Neural cell (in vitro differentiated cells): ENCODE results near the gene COL9A1. TPM values are rescaled to one million over a fixed set of nuclear protein-coding genes. Genes with fewer than 3 reads are reported as not detected.
A peak's percentile ranks its signal among the peaks of the same experiment; 100 is the strongest.

Experiments used
- H2AFZ ChIP-seq: fragments of 200-600, 300-800 bp; sonication (generic), shearing (Covaris generic); 2 replicates; pipeline ENCODE4 v1.6.0; 2014; ENCODE audit warnings: low read depth, mild to moderate bottlenecking, antibody characterized with exemption, low read length, moderate library complexity
- H3F3A ChIP-seq: fragments of 200-600 bp; shearing (Covaris generic); 2 replicates; pipeline ENCODE4 v1.6.1; 2016; ENCODE audit warnings: mild to moderate bottlenecking, moderate library complexity, mixed read lengths, antibody characterized with exemption, low read length; ENCODE audit not compliant: insufficient read depth, poor library complexity, severe bottlenecking
- H3K27ac ChIP-seq: fragments of 200-600, 300-800 bp; sonication (generic), shearing (Covaris generic); 2 replicates; pipeline ENCODE4 v1.5.1; 2014; ENCODE audit warnings: mild to moderate bottlenecking, low read length, moderate library complexity
- H3K27me3 ChIP-seq: fragments of 300-800, 200-600 bp; sonication (generic), shearing (Covaris generic); 2 replicates; pipeline ENCODE4 v1.6.0; 2014; ENCODE audit warnings: mild to moderate bottlenecking, low read depth, low read length, moderate library complexity; ENCODE audit not compliant: insufficient read depth
- H3K36me3 ChIP-seq: fragments of 300-800, 200-600 bp; sonication (generic), shearing (Covaris generic); 2 replicates; pipeline ENCODE4 v1.5.1; 2014; ENCODE audit warnings: mild to moderate bottlenecking, antibody characterized with exemption, low read length, moderate library complexity; ENCODE audit not compliant: insufficient read depth
- H3K4me2 ChIP-seq: fragments of 300-800, 200-600 bp; sonication (generic), shearing (Covaris generic); 2 replicates; pipeline ENCODE4 v1.6.0; 2014; ENCODE audit warnings: mild to moderate bottlenecking, low read length
- H3K4me3 ChIP-seq: fragments of 300-800, 200-600 bp; sonication (generic), shearing (Covaris generic); 2 replicates; pipeline ENCODE4 v1.5.1; 2014; ENCODE audit warnings: mild to moderate bottlenecking, low read length, moderate library complexity
- H3K79me2 ChIP-seq: fragments of 200-600 bp; shearing (Covaris generic); replicated peaks from 2 replicates; pipeline ENCODE4 v1.6.0; 2014; ENCODE audit warnings: mild to moderate bottlenecking, low read length, moderate library complexity; ENCODE audit not compliant: insufficient read depth
- H3K9ac ChIP-seq: fragments of 300-800, 200-600 bp; sonication (generic), shearing (Covaris generic); 2 replicates; pipeline ENCODE4 v1.6.1; 2016; ENCODE audit warnings: mild to moderate bottlenecking, low read length, mixed read lengths
- H3K9me2 ChIP-seq: fragments of 200-600 bp; shearing (Covaris generic); 2 replicates; pipeline ENCODE4 v1.6.1; 2016; ENCODE audit warnings: mild to moderate bottlenecking, low read length, mixed read lengths; ENCODE audit not compliant: insufficient read depth
- H3K9me3 ChIP-seq: fragments of 200-600, 300-800 bp; sonication (generic), shearing (Covaris generic); 2 replicates; pipeline ENCODE4 v1.6.1; 2016; ENCODE audit warnings: mild to moderate bottlenecking, mixed run types, low read length, moderate library complexity, mixed read lengths
- H4K20me1 ChIP-seq: fragments of 200-600 bp; shearing (Covaris generic); 2 replicates; pipeline ENCODE4 v1.6.1; 2016; ENCODE audit warnings: mild to moderate bottlenecking, mixed run types; ENCODE audit not compliant: insufficient read depth
- CTCF ChIP-seq: fragments of 450-650 bp; IDR thresholded peaks from 2 replicates; pipeline ENCODE4 v1.5.1; 2014; ENCODE audit warnings: antibody characterized with exemption, mild to moderate bottlenecking, moderate library complexity; ENCODE audit not compliant: poor library complexity, severe bottlenecking
- EP300 ChIP-seq: fragments of 450-650 bp; conservative IDR thresholded peaks from 2 replicates; pipeline ENCODE4 v1.6.1; 2014; ENCODE audit warnings: antibody characterized with exemption, mild to moderate bottlenecking, moderate library complexity; ENCODE audit not compliant: poor library complexity, severe bottlenecking
- EZH2 ChIP-seq: fragments of 200-600, 300-800 bp; shearing (Covaris generic), sonication (generic); IDR thresholded peaks from 2 replicates; pipeline ENCODE4 v1.6.1; 2014; ENCODE audit warnings: antibody characterized with exemption, low read length, borderline replicate concordance, mild to moderate bottlenecking; ENCODE audit not compliant: insufficient read depth, poor library complexity, severe bottlenecking
- MXI1 ChIP-seq: fragments of 450-650 bp; conservative IDR thresholded peaks from 2 replicates; pipeline ENCODE4 v1.6.1; 2014; ENCODE audit warnings: antibody characterized with exemption, mild to moderate bottlenecking; ENCODE audit not compliant: poor library complexity, severe bottlenecking
- POLR2AphosphoS5 ChIP-seq: IDR thresholded peaks from 2 replicates; pipeline ENCODE4 v1.6.1; 2012
- RAD21 ChIP-seq: fragments of 450-650 bp; conservative IDR thresholded peaks from 2 replicates; pipeline ENCODE4 v1.6.1; 2014; ENCODE audit warnings: antibody characterized with exemption, mild to moderate bottlenecking, moderate library complexity
- SMC3 ChIP-seq: fragments of 450-650 bp; conservative IDR thresholded peaks from 2 replicates; pipeline ENCODE4 v1.6.1; 2014; ENCODE audit warnings: antibody characterized with exemption, mild to moderate bottlenecking, moderate library complexity; ENCODE audit not compliant: poor library complexity
- TAF1 ChIP-seq: IDR thresholded peaks from 2 replicates; pipeline ENCODE4 v1.6.1; 2012; ENCODE audit warnings: low read depth
- polyA plus RNA-seq: library from polyadenylated mRNA; depleted of rRNA; stranded (reverse); fragments of >200 nt; gene quantifications from 2 replicates; pipeline ENCODE4 v1.2.3, GENCODE V29; 2014
- TF ChIP-seq, protein P1 (sequence below): IDR thresholded peaks from 2 replicates; pipeline ENCODE4 v1.6.1; 2012; ENCODE audit warnings: borderline replicate concordance

The COL9A1 gene
- polyA plus RNA-seq, 1 donor from 2014 or later: 1.0 TPM

- no peaks in the 10 kb centered on the region for H3K9me3 ChIP-seq
- H3K79me2 ChIP-seq: no peaks in the 10 kb centered on the region
- H3K36me3 ChIP-seq: no peaks in the 10 kb centered on the region
- H2AFZ ChIP-seq: no peak overlapping the region
- no peaks in the 10 kb centered on the region for H3K9me2 ChIP-seq
- no peak for TF ChIP-seq RAD21
- no peak for TF ChIP-seq POLR2AphosphoS5
- no peak for TF ChIP-seq TAF1
- no peak for TF ChIP-seq EP300
- TF ChIP-seq, protein P1, sequence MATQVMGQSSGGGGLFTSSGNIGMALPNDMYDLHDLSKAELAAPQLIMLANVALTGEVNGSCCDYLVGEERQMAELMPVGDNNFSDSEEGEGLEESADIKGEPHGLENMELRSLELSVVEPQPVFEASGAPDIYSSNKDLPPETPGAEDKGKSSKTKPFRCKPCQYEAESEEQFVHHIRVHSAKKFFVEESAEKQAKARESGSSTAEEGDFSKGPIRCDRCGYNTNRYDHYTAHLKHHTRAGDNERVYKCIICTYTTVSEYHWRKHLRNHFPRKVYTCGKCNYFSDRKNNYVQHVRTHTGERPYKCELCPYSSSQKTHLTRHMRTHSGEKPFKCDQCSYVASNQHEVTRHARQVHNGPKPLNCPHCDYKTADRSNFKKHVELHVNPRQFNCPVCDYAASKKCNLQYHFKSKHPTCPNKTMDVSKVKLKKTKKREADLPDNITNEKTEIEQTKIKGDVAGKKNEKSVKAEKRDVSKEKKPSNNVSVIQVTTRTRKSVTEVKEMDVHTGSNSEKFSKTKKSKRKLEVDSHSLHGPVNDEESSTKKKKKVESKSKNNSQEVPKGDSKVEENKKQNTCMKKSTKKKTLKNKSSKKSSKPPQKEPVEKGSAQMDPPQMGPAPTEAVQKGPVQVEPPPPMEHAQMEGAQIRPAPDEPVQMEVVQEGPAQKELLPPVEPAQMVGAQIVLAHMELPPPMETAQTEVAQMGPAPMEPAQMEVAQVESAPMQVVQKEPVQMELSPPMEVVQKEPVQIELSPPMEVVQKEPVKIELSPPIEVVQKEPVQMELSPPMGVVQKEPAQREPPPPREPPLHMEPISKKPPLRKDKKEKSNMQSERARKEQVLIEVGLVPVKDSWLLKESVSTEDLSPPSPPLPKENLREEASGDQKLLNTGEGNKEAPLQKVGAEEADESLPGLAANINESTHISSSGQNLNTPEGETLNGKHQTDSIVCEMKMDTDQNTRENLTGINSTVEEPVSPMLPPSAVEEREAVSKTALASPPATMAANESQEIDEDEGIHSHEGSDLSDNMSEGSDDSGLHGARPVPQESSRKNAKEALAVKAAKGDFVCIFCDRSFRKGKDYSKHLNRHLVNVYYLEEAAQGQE: no peak
- no peak for TF ChIP-seq MXI1
- no peaks in the 10 kb centered on the region for H3F3A ChIP-seq
- H3K27ac ChIP-seq: no peak overlapping the region
- H3K4me2 ChIP-seq: no peak overlapping the region
- H3K27me3 ChIP-seq: peaks cover 8% of the 10 kb centered on the region
- H3K4me3 ChIP-seq: no peak overlapping the region
- H3K9ac ChIP-seq: no peak overlapping the region
- H4K20me1 ChIP-seq: no peaks in the 10 kb centered on the region
These were observed 38.6 kb downstream of the COL9A1 start for GRCh38 chr6:70264306-70264705.

- no peaks in the 10 kb centered on the region for H3K27me3 ChIP-seq
- no peak overlapping the region for H3K4me3 ChIP-seq
- H3K27ac ChIP-seq: no peak overlapping the region
- no peaks in the 10 kb centered on the region for H3K9me2 ChIP-seq
- H3K36me3 ChIP-seq: no peaks in the 10 kb centered on the region
- H3K9ac ChIP-seq: no peak overlapping the region
- H3K9me3 ChIP-seq: no peaks in the 10 kb centered on the region
- no peaks in the 10 kb centered on the region for H3F3A ChIP-seq
- TF ChIP-seq, protein P1: peak; percentile 16
- no peak for TF ChIP-seq SMC3
- no peaks in the 10 kb centered on the region for H4K20me1 ChIP-seq
- no peak overlapping the region for H2AFZ ChIP-seq
- no peaks in the 10 kb centered on the region for H3K79me2 ChIP-seq
- H3K4me2 ChIP-seq: no peak overlapping the region
These were observed 44.4 kb downstream of the COL9A1 start for GRCh38 chr6:70258483-70258882.

DNA sequence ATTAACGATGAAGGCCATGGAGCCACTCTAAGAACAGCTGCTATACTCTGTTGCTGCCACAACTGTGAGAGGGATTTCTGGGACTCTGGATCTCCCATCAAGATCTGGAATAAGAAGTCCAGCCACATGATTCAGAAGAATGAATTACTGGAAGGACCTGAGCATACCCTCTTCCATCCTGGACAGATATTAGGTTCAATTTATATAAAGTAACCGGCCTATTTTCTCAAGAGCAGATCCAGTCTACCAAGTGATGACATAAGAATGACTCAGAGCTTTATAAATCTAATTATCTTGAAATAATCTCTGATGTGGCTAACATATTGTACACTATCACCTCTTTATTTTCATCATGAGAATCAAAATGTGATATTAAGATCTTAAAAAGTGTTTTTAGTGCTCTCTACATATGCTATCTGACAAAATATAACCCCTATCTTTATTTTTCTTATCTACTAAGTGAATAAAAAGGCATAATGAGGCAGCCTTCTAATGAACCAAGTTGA is 45.1 kb downstream of the COL9A1 start:
- Histone ChIP-seq H4K20me1 (no peaks in the 10 kb centered on the region), H3F3A (no peaks in the 10 kb centered on the region), H3K9me3 (no peaks in the 10 kb centered on the region), H3K36me3 (no peaks in the 10 kb centered on the region), H3K79me2 (no peaks in the 10 kb centered on the region), H2AFZ (no peak overlapping the region), H3K9ac (no peak overlapping the region), H3K27me3 (no peaks in the 10 kb centered on the region), H3K4me3 (no peak overlapping the region), H3K9me2 (no peaks in the 10 kb centered on the region), H3K27ac (no peak overlapping the region), H3K4me2 (no peak overlapping the region)
- no peak for TF ChIP-seq EZH2
- no peak for TF ChIP-seq CTCF
- TF ChIP-seq, protein P1: no peak
- no peak for TF ChIP-seq EP300
- no peak for TF ChIP-seq TAF1
- TF ChIP-seq RAD21: no peak
- TF ChIP-seq SMC3: no peak
- TF ChIP-seq POLR2AphosphoS5: no peak
- no peak for TF ChIP-seq MXI1
